Prostate gland (tissue), 2 donors: ENCODE measurements around the gene TBC1D24. TPM values are rescaled to one million over a fixed set of nuclear protein-coding genes. Genes with fewer than 3 reads are reported as not detected.

Source experiments
- microRNA counts, 2 donors: library from miRNA; unstranded; fragments of <30 nt; microRNA quantifications; one replicate each; lab custom pipeline; 2016 to 2017
- microRNA-seq: library from miRNA; unstranded; fragments of <30 nt; microRNA quantifications from one replicate; pipeline ENCODE4, GENCODE V29; 2016
- small RNA-seq, 2 donors: library from RNA; depleted of rRNA; stranded (forward); fragments of <200 nt; gene quantifications; one replicate each; pipeline ENCODE3, GENCODE V24; 2016
- total RNA-seq, 2 donors: library from RNA; depleted of rRNA; stranded (reverse); fragments of >200 nt; gene quantifications; one replicate each; pipeline ENCODE4 v1.1.0, GENCODE V29; 2016

TBC1D24 gene
- total RNA-seq, 2 donors from 2014 or later: 22.4 to 26.2 TPM

MicroRNAs within 50 kb of the gene (microRNA counts, 767-probe panel; counts per million panel counts)
- 0 to 431 counts per million in 2 donors for microRNA hsa-miR-3178 (lab: Ali Mortazavi, UCI)

Small RNAs within 50 kb of the gene (microRNA-seq; reads per million reads assigned to microRNA genes)
- gene MIR3178 (not detected), gene MIR6767 (not detected), gene MIR6768 (not detected)

Small RNAs within 50 kb of the gene (small RNA-seq; reads per million reads assigned to genes)
- gene AC093525.1 (0 reads per million in 2 donors), gene MIR3178 (0 to 0.19 reads per million in 2 donors), gene MIR6768 (0 reads per million in 2 donors)

Other genes starting within 250 kb of the TBC1D24 start
- gene DNASE1L2, start 238.7 kb upstream of the TBC1D24 start, total RNA-seq: 1 to 10 TPM in 1 of 2 donors, under 1 TPM in 1; 0.77 to 4.6 TPM
- gene ECI1, start 223.5 kb upstream of the TBC1D24 start, total RNA-seq: 10 to 100 TPM; 48.5 to 87.0 TPM
- 100 to 1,000 TPM; 163 to 241 TPM for gene RNPS1, start 207.0 kb upstream of the TBC1D24 start, total RNA-seq
- 10 to 100 TPM in 1 of 2 donors, 1 to 10 TPM in 1; 8.2 to 24.7 TPM for gene ABCA3, start 134.4 kb upstream of the TBC1D24 start, total RNA-seq
- gene CCNF, start 45.7 kb upstream of the TBC1D24 start, total RNA-seq: 1 to 10 TPM; 7.3 to 8.0 TPM
- 10 to 100 TPM in 1 of 2 donors, 1 to 10 TPM in 1; 3.0 to 12.1 TPM for gene TEDC2, start 15.0 kb upstream of the TBC1D24 start, total RNA-seq
- 1 to 10 TPM in 1 of 2 donors, not detected in 1; 1.4 TPM for gene NTN3, start 3.8 kb upstream of the TBC1D24 start, total RNA-seq
- gene ATP6V0C, start 38.8 kb downstream of the TBC1D24 start, total RNA-seq: 100 to 1,000 TPM; 114 to 164 TPM
- gene AMDHD2, start 45.2 kb downstream of the TBC1D24 start, total RNA-seq: 10 to 100 TPM; 41.4 to 78.1 TPM
- gene CEMP1, start 56.3 kb downstream of the TBC1D24 start, total RNA-seq: 1 to 10 TPM; 1.3 to 8.1 TPM
- gene PDPK1, start 62.9 kb downstream of the TBC1D24 start, total RNA-seq: 10 to 100 TPM; 33.1 to 73.2 TPM
- 10 to 100 TPM; 24.1 to 55.0 TPM for gene KCTD5, start 207.4 kb downstream of the TBC1D24 start, total RNA-seq
- 1 to 10 TPM; 1.9 to 6.9 TPM for gene PRSS27, start 245.1 kb downstream of the TBC1D24 start, total RNA-seq